HCT116 (cell line): Measurements from ENCODE around the gene SPOCD1. TPM values are rescaled to one million over a fixed set of nuclear protein-coding genes. Genes with fewer than 3 reads are reported as not detected.

Experiments used
- ATAC-seq: fragments of 200-7000 bp; cut with Tn5 transposase; 2 replicates; pipeline ENCODE4 v1.9.1; 2020; ENCODE audit warnings: mild to moderate bottlenecking, moderate library complexity
- BruUV-seq: library from RNA; stranded (reverse); fragments of 400-500 nt; replicated peaks from 2 replicates; lab custom pipeline; 2021; lab: Mats Ljungman, UMichigan
- CTCF ChIA-PET: fragments of 300-600 bp; sonication (Branson Sonifier 250); formaldehyde crosslinking; loops from one replicate; lab custom pipeline; 2021; ENCODE audit warnings: antibody characterized with exemption; lab: Charles Lee
- POLR2A ChIA-PET: fragments of 300-600, 350-600 bp; sonication (Branson Sonifier 250); formaldehyde crosslinking; loops from one replicate; lab custom pipeline; 2021; ENCODE audit warnings: antibody characterized with exemption; lab: Charles Lee
- RAD21 ChIA-PET, 2 experiments: fragments of 300-600 bp; sonication (Branson Sonifier 250); formaldehyde crosslinking; loops; one replicate each; lab custom pipeline; 2023; ENCODE audit warnings: low total read pairs in 2 of 2; ENCODE audit not compliant: uncharacterized antibody in 2 of 2, unreplicated experiment in 2 of 2, low non-redundant PET in 1 of 2; lab: Charles Lee
- DNase-seq: peaks from one replicate; pipeline ENCODE4 v3.0.0-alpha.2; 2010; ENCODE audit warnings: low read depth, low spot score
- H2AFZ ChIP-seq: fragments of 200-600 bp; shearing (Covaris generic), sonication (generic); 2 replicates; pipeline ENCODE4 v1.6.1; 2017; ENCODE audit warnings: low read depth, mixed run types, mixed read lengths, antibody characterized with exemption, low read length; ENCODE audit not compliant: poor library complexity, severe bottlenecking
- H3K27ac ChIP-seq: 2 replicates; pipeline ENCODE4 v1.5.1; 2012; ENCODE audit warnings: low read depth, low read length
- H3K27me3 ChIP-seq: fragments of 200-600 bp; sonication (generic); 2 replicates; pipeline ENCODE4 v1.6.1; 2016; ENCODE audit warnings: mixed run types, low read length, mixed read lengths; ENCODE audit not compliant: insufficient read depth
- H3K36me3 ChIP-seq, 2 experiments: fragments of 200-500 bp in 1 of 2; fragments of 200-600 bp in 1 of 2; sonication (Bioruptor generic) in 1 of 2; sonication (generic) in 1 of 2; 2 replicates each; pipeline versions ENCODE4 v1.5.1 to v1.6.1; 2014 to 2016; ENCODE audit warnings: low read length in 2 of 2, inconsistent platforms in 1 of 2, mixed read lengths in 1 of 2, mixed run types in 1 of 2; ENCODE audit not compliant: insufficient read depth in 2 of 2, control insufficient read depth in 1 of 2
- H3K4me1 ChIP-seq, 2 experiments: fragments of 200-600 bp in 1 of 2; sonication (generic) in 1 of 2; 2 replicates each; pipeline versions ENCODE4 v1.5.1 to v1.6.1; 2012 to 2017; ENCODE audit warnings: low read length in 2 of 2, inconsistent platforms in 1 of 2, mild to moderate bottlenecking in 1 of 2, mixed read lengths in 1 of 2, mixed run types in 1 of 2, moderate library complexity in 1 of 2; ENCODE audit not compliant: insufficient read depth in 2 of 2, control insufficient read depth in 1 of 2
- H3K4me2 ChIP-seq: fragments of 200-600 bp; sonication (generic); 2 replicates; pipeline ENCODE4 v1.6.1; 2017; ENCODE audit warnings: mixed run types, low read length, mixed read lengths
- H3K4me3 ChIP-seq, 2 experiments: fragments of 200-600 bp in 1 of 2; sonication (generic) in 1 of 2; replicated peaks in 1 of 2; 2 replicates each; pipeline ENCODE4 v1.5.1; 2011 to 2016; ENCODE audit warnings: low read length in 2 of 2, control low read depth in 1 of 2, low read depth in 1 of 2, mild to moderate bottlenecking in 1 of 2, mixed read lengths in 1 of 2, mixed run types in 1 of 2
- H3K79me2 ChIP-seq: fragments of 200-600 bp; sonication (generic); 2 replicates; pipeline ENCODE4 v1.6.1; 2017; ENCODE audit warnings: mild to moderate bottlenecking, mixed run types, low read length, moderate library complexity, mixed read lengths; ENCODE audit not compliant: insufficient read depth
- H3K9ac ChIP-seq: fragments of 200-600 bp; sonication (generic); 2 replicates; pipeline ENCODE4 v1.6.1; 2016; ENCODE audit warnings: low read length, mixed read lengths
- H3K9me2 ChIP-seq: fragments of 200-600 bp; sonication (generic), shearing (Covaris generic); 2 replicates; pipeline ENCODE4 v1.6.1; 2017; ENCODE audit warnings: mixed run types, mild to moderate bottlenecking, moderate library complexity; ENCODE audit not compliant: insufficient read depth
- H3K9me3 ChIP-seq, 2 experiments: fragments of 200-500 bp in 1 of 2; fragments of 200-600 bp in 1 of 2; sonication (Bioruptor generic) in 1 of 2; sonication (generic) in 1 of 2; 2 replicates each; pipeline ENCODE4 v1.6.1; 2014 to 2017; ENCODE audit warnings: low read length in 2 of 2, mixed read lengths in 2 of 2, inconsistent platforms in 1 of 2, low read depth in 1 of 2, mild to moderate bottlenecking in 1 of 2, mixed run types in 1 of 2, moderate library complexity in 1 of 2; ENCODE audit not compliant: control insufficient read depth in 1 of 2, insufficient read depth in 1 of 2
- H4K20me1 ChIP-seq: fragments of 200-600 bp; sonication (generic), shearing (Covaris generic); 2 replicates; pipeline ENCODE4 v1.6.1; 2017; ENCODE audit warnings: mixed run types, mild to moderate bottlenecking, moderate library complexity; ENCODE audit not compliant: insufficient read depth
- CBX3 ChIP-seq: IDR thresholded peaks from 2 replicates; pipeline ENCODE4 v1.6.1; 2012; ENCODE audit warnings: low read depth
- EGR1 ChIP-seq: IDR thresholded peaks from 2 replicates; pipeline ENCODE4 v1.6.1; 2012; ENCODE audit warnings: low read depth
- FOSL1 ChIP-seq: IDR thresholded peaks from 2 replicates; pipeline ENCODE4 v1.6.1; 2012; ENCODE audit warnings: low read depth
- JUND ChIP-seq: IDR thresholded peaks from 2 replicates; pipeline ENCODE4 v1.6.1; 2012
- POLR2A ChIP-seq: IDR thresholded peaks from 2 replicates; pipeline ENCODE4 v1.7.0; 2011; ENCODE audit warnings: borderline replicate concordance; ENCODE audit not compliant: insufficient read depth, insufficient read length; ENCODE audit errors: extremely low read depth
- SP1 ChIP-seq: IDR thresholded peaks from 2 replicates; pipeline ENCODE4 v1.6.1; 2012; ENCODE audit warnings: low read depth
- YY1 ChIP-seq: IDR thresholded peaks from 2 replicates; pipeline ENCODE4 v1.6.1; 2011; ENCODE audit warnings: low read length, low read depth, moderate library complexity, mild to moderate bottlenecking; ENCODE audit not compliant: insufficient replicate concordance; ENCODE audit errors: extremely low read depth
- ZFX ChIP-seq: fragments of 450-650 bp; IDR thresholded peaks from 2 replicates; pipeline ENCODE4 v1.6.1; 2017
- intact Hi-C: fragments of 100-400 bp; cut with micrococcal nuclease; formaldehyde crosslinking; loops from 2 replicates; pipeline ENCODE4 v1.10.0; 2022
- total RNA-seq: library from RNA; stranded (reverse); gene quantifications from one replicate; pipeline ENCODE4 v1.2.1, GENCODE V29; 2021; ENCODE audit not compliant: unreplicated experiment
- TF ChIP-seq, protein P1 (sequence below), 3 experiments: fragments of 200-600 bp in 1 of 3; sonication (generic) in 1 of 3; IDR thresholded peaks in 2 of 3; conservative IDR thresholded peaks in 1 of 3; 2 replicates each; pipeline ENCODE4 v1.5.1; 2012 to 2017; ENCODE audit warnings: low read depth in 2 of 3, low read length in 2 of 3, antibody characterized with exemption in 1 of 3, borderline replicate concordance in 1 of 3, control low read depth in 1 of 3, mild to moderate bottlenecking in 1 of 3, mixed read lengths in 1 of 3, mixed run types in 1 of 3, moderate library complexity in 1 of 3; ENCODE audit not compliant: insufficient read depth in 1 of 3

SPOCD1 gene
- total RNA-seq, 1 experiment from 2014 or later, result 5.0 TPM

DNA sequence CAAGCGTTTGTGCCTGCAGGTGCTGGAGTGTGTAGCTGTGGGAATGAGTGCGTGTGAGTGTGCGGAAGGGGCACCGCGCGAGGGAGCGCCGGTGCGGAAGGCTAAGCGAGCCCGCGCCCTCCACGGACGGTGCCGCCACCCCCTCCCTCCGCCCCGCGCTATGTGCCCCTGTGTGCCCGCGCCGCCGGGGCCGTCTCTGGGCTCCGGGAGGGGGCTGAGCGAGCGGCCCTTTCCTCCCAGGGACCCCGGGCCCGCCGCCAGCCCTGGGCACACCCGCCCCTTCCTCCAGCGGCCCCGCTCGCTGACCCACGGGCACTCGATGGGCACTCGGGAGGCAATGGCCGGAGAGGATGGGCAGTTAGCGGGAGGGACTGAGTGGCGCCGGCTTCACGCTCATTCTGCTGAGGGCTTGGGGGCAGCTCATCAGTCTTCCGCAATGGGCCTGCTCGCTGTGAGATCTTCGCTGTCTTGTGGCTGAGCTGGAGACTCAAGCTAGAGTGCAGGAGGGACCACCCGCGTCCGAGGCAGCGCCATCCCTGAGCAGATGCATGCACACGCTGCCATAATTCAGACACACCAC, 43.1 kb downstream of the SPOCD1 start:
- no peaks in the 10 kb centered on the region; the same call in 1 of the 2 replicates for H3K27me3 ChIP-seq
- no peak for TF ChIP-seq JUND
- TF ChIP-seq, protein P1, sequence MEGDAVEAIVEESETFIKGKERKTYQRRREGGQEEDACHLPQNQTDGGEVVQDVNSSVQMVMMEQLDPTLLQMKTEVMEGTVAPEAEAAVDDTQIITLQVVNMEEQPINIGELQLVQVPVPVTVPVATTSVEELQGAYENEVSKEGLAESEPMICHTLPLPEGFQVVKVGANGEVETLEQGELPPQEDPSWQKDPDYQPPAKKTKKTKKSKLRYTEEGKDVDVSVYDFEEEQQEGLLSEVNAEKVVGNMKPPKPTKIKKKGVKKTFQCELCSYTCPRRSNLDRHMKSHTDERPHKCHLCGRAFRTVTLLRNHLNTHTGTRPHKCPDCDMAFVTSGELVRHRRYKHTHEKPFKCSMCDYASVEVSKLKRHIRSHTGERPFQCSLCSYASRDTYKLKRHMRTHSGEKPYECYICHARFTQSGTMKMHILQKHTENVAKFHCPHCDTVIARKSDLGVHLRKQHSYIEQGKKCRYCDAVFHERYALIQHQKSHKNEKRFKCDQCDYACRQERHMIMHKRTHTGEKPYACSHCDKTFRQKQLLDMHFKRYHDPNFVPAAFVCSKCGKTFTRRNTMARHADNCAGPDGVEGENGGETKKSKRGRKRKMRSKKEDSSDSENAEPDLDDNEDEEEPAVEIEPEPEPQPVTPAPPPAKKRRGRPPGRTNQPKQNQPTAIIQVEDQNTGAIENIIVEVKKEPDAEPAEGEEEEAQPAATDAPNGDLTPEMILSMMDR (IDR thresholded peaks at IDR 0.05 in 2 of 3, conservative IDR thresholded peaks at IDR 0.05 in 1 of 3; ENCODE audit: borderline replicate concordance in 1 of 3, insufficient read depth in 1 of 3, low read depth in 2 of 3, low read length in 2 of 3), result no peak
- no peak for TF ChIP-seq SP1
- intact Hi-C loops, result no loop called here
- no peak overlapping the region for H3K9ac ChIP-seq
- no peak overlapping the region for H3K4me3 ChIP-seq
- H3K4me1 ChIP-seq, result no peaks in the 10 kb centered on the region; a peak in 2 of 4 replicates
- H3K9me2 ChIP-seq, result no peaks in the 10 kb centered on the region
- no peaks in the 10 kb centered on the region for H3K9me3 ChIP-seq
- H3K79me2 ChIP-seq, result no peaks in the 10 kb centered on the region
- no peaks in the 10 kb centered on the region for H3K36me3 ChIP-seq
- DNase-seq (no peak), ATAC-seq (no peak)
- ChIA-PET CTCF (no interaction called here), POLR2A (interaction anchor here (0.5 kb wide), 1 partner anchor 11 kb away, joined by 6 read pairs; no protein-coding TSS in a partner anchor), RAD21 (no interaction called here)
- no peaks in the 10 kb centered on the region for H4K20me1 ChIP-seq
- H2AFZ ChIP-seq, result no peak overlapping the region
- no TSS peak for BruUV-seq
- no peak overlapping the region for H3K4me2 ChIP-seq
- no peak overlapping the region for H3K27ac ChIP-seq

DNA sequence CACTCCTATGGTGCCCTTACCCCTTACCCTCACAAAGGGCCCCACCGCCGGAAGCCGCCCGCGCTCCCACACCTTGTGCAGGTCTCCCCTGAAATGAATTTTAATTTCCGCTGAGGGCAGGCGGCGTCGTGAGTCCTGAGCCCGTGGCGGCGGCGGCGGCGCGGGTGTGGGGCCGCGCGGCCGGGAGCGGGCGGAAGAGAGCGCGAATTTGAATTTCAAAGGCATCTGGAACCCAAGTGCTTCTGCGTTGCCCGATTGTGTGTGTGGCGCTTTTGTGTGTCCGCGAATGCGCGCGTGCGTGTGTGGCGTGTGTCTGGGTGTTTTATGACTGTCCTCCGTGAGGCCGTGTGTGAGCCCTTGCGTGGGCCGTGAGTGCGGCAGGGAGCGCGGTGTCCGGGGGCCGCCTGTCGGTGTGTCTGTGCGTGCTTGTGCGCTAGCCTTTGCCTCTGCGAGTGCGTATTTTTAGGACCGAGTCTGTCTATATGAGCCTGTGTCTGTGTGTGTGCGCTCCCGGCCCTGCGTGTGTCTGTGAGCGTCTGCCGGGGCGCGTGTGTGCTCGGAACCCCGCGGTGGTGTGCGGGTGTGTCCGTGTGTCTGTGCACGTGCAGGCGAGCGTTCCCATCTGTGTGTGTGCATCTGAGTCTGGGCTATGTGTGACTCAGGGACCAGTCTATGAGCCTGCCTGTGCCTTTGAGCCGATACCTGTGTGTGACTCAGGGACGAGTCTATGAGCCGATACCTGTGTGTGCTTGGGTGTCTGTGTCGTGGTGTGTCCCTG, 43.7 kb downstream of the SPOCD1 start:
- no peak overlapping the region for H2AFZ ChIP-seq
- no peaks in the 10 kb centered on the region for H3K79me2 ChIP-seq
- BruUV-seq, result no TSS peak
- CTCF ChIA-PET, result no interaction called here
- H3K4me2 ChIP-seq, result no peak overlapping the region
- no peaks in the 10 kb centered on the region for H3K9me3 ChIP-seq
- H3K27ac ChIP-seq, result no peak overlapping the region
- H4K20me1 ChIP-seq, result no peaks in the 10 kb centered on the region
- POLR2A ChIA-PET, result interaction anchor here (0.5 kb wide), 1 partner anchor 10 kb away, joined by 6 read pairs; no protein-coding TSS in a partner anchor
- ATAC-seq (no peak), DNase-seq (no peak)
- H3K9me2 ChIP-seq, result no peaks in the 10 kb centered on the region
- intact Hi-C loops, result no loop called here
- TF ChIP-seq FOSL1 (no peak), YY1 (no peak), POLR2A (no peak), ZFX (no peak), EGR1 (no peak), CBX3 (no peak)
- TF ChIP-seq, protein P1 (IDR thresholded peaks at IDR 0.05 in 2 of 3, conservative IDR thresholded peaks at IDR 0.05 in 1 of 3; ENCODE audit: borderline replicate concordance in 1 of 3, insufficient read depth in 1 of 3, low read depth in 2 of 3, low read length in 2 of 3), result no peak
- no peak overlapping the region for H3K9ac ChIP-seq
- H3K4me3 ChIP-seq, result no peak overlapping the region
- H3K4me1 ChIP-seq, result peaks cover 0 to 4% of the 10 kb centered on the region in 2 experiments; a peak in 3 of 4 replicates
- no peaks in the 10 kb centered on the region; the same call in 1 of the 2 replicates for H3K27me3 ChIP-seq
- RAD21 ChIA-PET, result no interaction called here
- no peaks in the 10 kb centered on the region for H3K36me3 ChIP-seq
